SK-N-SH (cell line): Measurements from ENCODE around the gene ARHGEF7. TPM values are rescaled to one million over a fixed set of nuclear protein-coding genes. Genes with fewer than 3 reads are reported as not detected.

Experiments used
- CTCF ChIA-PET: fragments of 300-600, 350-600 bp; formaldehyde crosslinking; extraction: SDS; loops from one replicate; lab custom pipeline; 2021; lab: Yijun Ruan, JAX
- POLR2A ChIA-PET: fragments of 350-600 bp; sonication (Branson Sonifier 250); formaldehyde crosslinking; extraction: SDS; loops from one replicate; lab custom pipeline; 2020; ENCODE audit warnings: antibody characterized with exemption, inconsistent platforms; lab: Yijun Ruan, JAX
- DNase-seq: peaks from one replicate; pipeline ENCODE4 v3.0.0; 2012
- H2AFZ ChIP-seq: fragments of 200-600 bp; sonication (generic); 2 replicates; pipeline ENCODE4 v1.8.1; 2016; ENCODE audit warnings: antibody characterized with exemption, mild to moderate bottlenecking, low read depth
- H3F3A ChIP-seq: fragments of 200-600 bp; sonication (generic); replicated peaks from 2 replicates; pipeline ENCODE3; 2016; ENCODE audit warnings: antibody characterized with exemption, mild to moderate bottlenecking; ENCODE audit not compliant: insufficient read depth
- H3K27ac ChIP-seq, 2 experiments: fragments of 200-500 bp in 1 of 2; fragments of 200-600 bp in 1 of 2; sonication (Bioruptor generic) in 1 of 2; sonication (generic), shearing (Covaris generic) in 1 of 2; 2 replicates each; pipeline versions ENCODE4 v1.5.1 to v1.6.1; 2014 to 2016; ENCODE audit warnings: low read depth in 2 of 2, inconsistent platforms in 1 of 2, low read length in 1 of 2, mild to moderate bottlenecking in 1 of 2, mixed read lengths in 1 of 2
- H3K27me3 ChIP-seq: fragments of 200-600 bp; sonication (generic), shearing (Covaris generic); 2 replicates; pipeline ENCODE4 v1.6.1; 2016; ENCODE audit warnings: mixed run types; ENCODE audit not compliant: insufficient read depth
- H3K36me3 ChIP-seq, 2 experiments: fragments of 200-500 bp in 1 of 2; fragments of 200-600 bp in 1 of 2; sonication (Bioruptor generic) in 1 of 2; sonication (generic) in 1 of 2; replicated peaks in 1 of 2; 2 replicates each; pipeline versions ENCODE3 to v1.5.1; 2014 to 2016; ENCODE audit warnings: low read length in 1 of 2, mild to moderate bottlenecking in 1 of 2; ENCODE audit not compliant: insufficient read depth in 2 of 2, control insufficient read depth in 1 of 2
- H3K4me1 ChIP-seq, 2 experiments: fragments of 200-500 bp in 1 of 2; fragments of 200-600 bp in 1 of 2; sonication (Bioruptor generic) in 1 of 2; sonication (generic), shearing (Covaris generic) in 1 of 2; 2 replicates each; pipeline versions ENCODE4 v1.5.1 to v1.6.1; 2014 to 2016; ENCODE audit warnings: low read depth in 1 of 2, low read length in 1 of 2, mixed run types in 1 of 2; ENCODE audit not compliant: insufficient read depth in 2 of 2, control insufficient read depth in 1 of 2
- H3K4me2 ChIP-seq: fragments of 200-600 bp; sonication (generic), shearing (Covaris generic); 2 replicates; pipeline ENCODE4 v1.6.1; 2017; ENCODE audit warnings: mixed run types
- H3K4me3 ChIP-seq, 2 experiments: fragments of 200-500 bp in 1 of 2; fragments of 200-600 bp in 1 of 2; sonication (Bioruptor generic) in 1 of 2; sonication (generic), shearing (Covaris generic) in 1 of 2; 2 replicates each; pipeline versions ENCODE4 v1.5.1 to v1.8.1; 2014 to 2016; ENCODE audit warnings: low read depth in 2 of 2, inconsistent platforms in 1 of 2, low read length in 1 of 2, mild to moderate bottlenecking in 1 of 2, mixed read lengths in 1 of 2, moderate library complexity in 1 of 2
- H3K79me2 ChIP-seq: fragments of 200-600 bp; sonication (generic); 2 replicates; pipeline ENCODE4 v1.8.1; 2017; ENCODE audit warnings: mild to moderate bottlenecking; ENCODE audit not compliant: insufficient read depth
- H3K9ac ChIP-seq: fragments of 200-600 bp; sonication (generic); 2 replicates; pipeline ENCODE4 v1.6.1; 2017; ENCODE audit warnings: mixed run types
- H3K9me2 ChIP-seq: fragments of 200-600 bp; sonication (generic); 2 replicates; pipeline ENCODE4 v1.6.1; 2017; ENCODE audit warnings: mixed run types
- H3K9me3 ChIP-seq: fragments of 200-600 bp; sonication (generic); 2 replicates; pipeline ENCODE4 v1.6.1; 2017; ENCODE audit warnings: mixed run types, mild to moderate bottlenecking, moderate library complexity
- H4K20me1 ChIP-seq: fragments of 200-600 bp; sonication (generic); 2 replicates; pipeline ENCODE4 v1.6.1; 2017; ENCODE audit warnings: mild to moderate bottlenecking, mixed run types; ENCODE audit not compliant: insufficient read depth
- CHD2 ChIP-seq: fragments of 150-350 bp; IDR thresholded peaks from 2 replicates; pipeline ENCODE4 v1.6.1; 2018; ENCODE audit warnings: low read length; ENCODE audit not compliant: partially characterized antibody
- EZH2phosphoT487 ChIP-seq: fragments of 200-600 bp; sonication (generic); IDR thresholded peaks from 2 replicates; pipeline ENCODE4 v1.6.1; 2017; ENCODE audit warnings: low read depth, mixed run types, mild to moderate bottlenecking, antibody characterized with exemption, moderate library complexity, borderline replicate concordance
- FOSL2 ChIP-seq: IDR thresholded peaks from 2 replicates; pipeline ENCODE4 v1.4.0; 2012; ENCODE audit warnings: low read depth, mild to moderate bottlenecking, moderate library complexity, borderline replicate concordance
- FOXJ3 ChIP-seq: sonication (generic); formaldehyde crosslinking; IDR thresholded peaks from 2 replicates; pipeline ENCODE4 v1.5.1; 2020; ENCODE audit warnings: mild to moderate bottlenecking, missing genetic modification reagents
- FOXM1 ChIP-seq: IDR thresholded peaks from 2 replicates; pipeline ENCODE4 v1.4.0; 2012; ENCODE audit warnings: low read depth, mild to moderate bottlenecking
- GABPA ChIP-seq: IDR thresholded peaks from 2 replicates; pipeline ENCODE4 v1.4.0; 2012; ENCODE audit warnings: low read depth, mild to moderate bottlenecking
- GATA2 ChIP-seq: sonication (generic); formaldehyde crosslinking; IDR thresholded peaks from 2 replicates; pipeline ENCODE4 v1.5.0; 2020; ENCODE audit warnings: mild to moderate bottlenecking, missing genetic modification reagents
- RCOR1 ChIP-seq: fragments of 150-350 bp; IDR thresholded peaks from 2 replicates; pipeline ENCODE4 v1.6.1; 2017; ENCODE audit warnings: antibody characterized with exemption, low read length
- SIN3A ChIP-seq: IDR thresholded peaks from 2 replicates; pipeline ENCODE4 v1.6.1; 2012; ENCODE audit warnings: low read depth, mild to moderate bottlenecking, low read length, moderate library complexity, borderline replicate concordance
- TCF12 ChIP-seq: IDR thresholded peaks from 2 replicates; pipeline ENCODE4 v1.4.0; 2012
- USF1 ChIP-seq: IDR thresholded peaks from 2 replicates; pipeline ENCODE4 v1.4.0; 2012; ENCODE audit warnings: low read depth, borderline replicate concordance
- USF2 ChIP-seq: fragments of 150-350 bp; IDR thresholded peaks from 2 replicates; pipeline ENCODE4 v1.6.1; 2017; ENCODE audit warnings: antibody characterized with exemption, low read length, low read depth, borderline replicate concordance
- YY1 ChIP-seq: IDR thresholded peaks from 2 replicates; pipeline ENCODE4 v1.4.0; 2012; ENCODE audit warnings: low read depth, mild to moderate bottlenecking
- ZBTB33 ChIP-seq: IDR thresholded peaks from 2 replicates; pipeline ENCODE4 v1.4.0; 2012; ENCODE audit warnings: low read depth, borderline replicate concordance
- WGBS: methylation state at CpG from one replicate; pipeline ENCODE4 v1.1.6; 2017; ENCODE audit warnings: low lambda C conversion rate; 5-methylcytosine and 5-hydroxymethylcytosine counted together
- polyA plus RNA-seq, 3 experiments: library from polyadenylated mRNA; depleted of rRNA; stranded (reverse); fragments of >200 nt; gene quantifications; 2 replicates each; pipeline ENCODE4 v1.2.3, GENCODE V29; 2012

The ARHGEF7 gene
- polyA plus RNA-seq, 1 of the 3 experiments (the other 2 are of a cell fraction), result 21.6 TPM

- peaks cover 5 to 29% of the 10 kb centered on the region in 2 experiments; a peak in 3 of 4 replicates for H3K4me1 ChIP-seq
- H2AFZ ChIP-seq, result no peak overlapping the region
- no peaks in the 10 kb centered on the region; the same call in 1 of the 2 replicates for H4K20me1 ChIP-seq
- no peak overlapping the region for H3K4me3 ChIP-seq
- DNase-seq, result no peak
- no peaks in the 10 kb centered on the region for H3K9me2 ChIP-seq
- H3K9me3 ChIP-seq, result no peaks in the 10 kb centered on the region
- no peak for TF ChIP-seq SIN3A
- no peak for TF ChIP-seq FOSL2
- TF ChIP-seq YY1, result no peak
- TF ChIP-seq CHD2, result no peak
- no peak for TF ChIP-seq USF1
- no peak for TF ChIP-seq RCOR1
- no peak for TF ChIP-seq USF2
- TF ChIP-seq EZH2phosphoT487, result no peak
- no peak for TF ChIP-seq TCF12
- TF ChIP-seq ZBTB33, result no peak
- TF ChIP-seq GATA2, result no peak
- no peak for TF ChIP-seq FOXJ3 (CRISPR knock-in tag)
- no peak for TF ChIP-seq FOXM1
- TF ChIP-seq, all 33 proteins: peak for 0
- H3K4me2 ChIP-seq, result no peak overlapping the region
- no peak overlapping the region for H3K9ac ChIP-seq
- POLR2A ChIA-PET, result no interaction called here
- H3K79me2 ChIP-seq, result 0 out of 2 replicates have a peak, but pooled peaks cover 8% of the 10 kb centered on the region
- peaks cover 13% of the 10 kb centered on the region for H3F3A ChIP-seq
- CTCF ChIA-PET, result no interaction called here
- H3K27me3 ChIP-seq, result no peaks in the 10 kb centered on the region
- WGBS, result 99% methylated on average over 8 of the region's 9 CpGs
- peaks cover 10 to 22% of the 10 kb centered on the region in 2 experiments for H3K36me3 ChIP-seq
- peak overlapping the region; percentile 74 to 83 for H3K27ac ChIP-seq
These were observed 138.3 kb downstream of the ARHGEF7 start for GRCh38 chr13:111253365-111253872.

GRCh38 chr13:111255228-111255790, 140.2 kb downstream of the ARHGEF7 start:
- H3K79me2 ChIP-seq, result 0 out of 2 replicates have a peak, but pooled peaks cover 8% of the 10 kb centered on the region
- no peaks in the 10 kb centered on the region for H3K27me3 ChIP-seq
- peaks cover 5 to 29% of the 10 kb centered on the region in 2 experiments; a peak in 3 of 4 replicates for H3K4me1 ChIP-seq
- 93% methylated on average over 9 of the region's 10 CpGs for WGBS
- H3K4me3 ChIP-seq, result no peak overlapping the region
- no peak for TF ChIP-seq FOXM1
- TF ChIP-seq RCOR1, result no peak
- TF ChIP-seq GABPA, result no peak
- TF ChIP-seq, all 33 proteins: peak for 0
- Histone ChIP-seq H3K36me3 (peaks cover 21 to 29% of the 10 kb centered on the region in 2 experiments), H3K9me2 (no peaks in the 10 kb centered on the region), H3K27ac (no peak overlapping the region), H3K9ac (no peak overlapping the region), H2AFZ (no peak overlapping the region), H3K4me2 (no peak overlapping the region), H3F3A (peaks cover 13% of the 10 kb centered on the region), H4K20me1 (no peaks in the 10 kb centered on the region; the same call in 1 of the 2 replicates), H3K9me3 (no peaks in the 10 kb centered on the region)
- DNase-seq, result no peak
- CTCF ChIA-PET, result interaction anchor here (0.6 kb wide), 1 partner anchor 70 kb away, joined by 3 read pairs; no protein-coding TSS in a partner anchor
- POLR2A ChIA-PET, result no interaction called here
